IMR-90 (cell line): ENCODE results near the gene PDZD2. TPM values are rescaled to one million over a fixed set of nuclear protein-coding genes. Genes with fewer than 3 reads are reported as not detected.

Experiments used
- ATAC-seq: fragments of 200-7000 bp; cut with Tn5 transposase; 2 replicates; pipeline ENCODE4 v1.9.1; 2020; ENCODE audit warnings: low read depth, mild to moderate bottlenecking, moderate library complexity
- BruUV-seq: library from RNA; stranded (reverse); fragments of 400-500 nt; replicated peaks from 2 replicates; lab custom pipeline; 2021; lab: Mats Ljungman, UMichigan
- CTCF ChIA-PET: fragments of 300-600 bp; formaldehyde crosslinking; extraction: SDS; loops from one replicate; lab custom pipeline; 2021; ENCODE audit warnings: antibody characterized with exemption; lab: Yijun Ruan, JAX
- POLR2A ChIA-PET: fragments of 300-600 bp; sonication (Branson Sonifier 250); formaldehyde crosslinking; loops from one replicate; lab custom pipeline; 2022; ENCODE audit warnings: antibody characterized with exemption; ENCODE audit not compliant: unreplicated experiment; lab: Charles Lee
- DNase-seq: peaks from one replicate; pipeline ENCODE4 v3.0.0; 2013
- H2AFZ ChIP-seq: replicated peaks from 2 replicates; pipeline ENCODE3; 2013; ENCODE audit warnings: low read length, mild to moderate bottlenecking; ENCODE audit not compliant: poor library complexity
- H2AK5ac ChIP-seq: 2 replicates; pipeline ENCODE4 v1.6.1; 2013; ENCODE audit warnings: low read depth, low read length, inconsistent platforms
- H2AK9ac ChIP-seq: replicated peaks from 2 replicates; pipeline ENCODE3; 2013; ENCODE audit warnings: mild to moderate bottlenecking, low read depth, low read length, moderate library complexity; ENCODE audit not compliant: poor library complexity
- H2BK120ac ChIP-seq: 2 replicates; pipeline ENCODE4 v1.6.1; 2013; ENCODE audit warnings: low read depth, low read length, inconsistent platforms
- H2BK15ac ChIP-seq: 3 replicates; pipeline ENCODE4 v1.6.1; 2013; ENCODE audit warnings: low read depth, low read length, inconsistent platforms
- H2BK20ac ChIP-seq: 2 replicates; pipeline ENCODE4 v1.6.1; 2013; ENCODE audit warnings: low read depth, mild to moderate bottlenecking, inconsistent platforms, low read length, moderate library complexity
- H2BK5ac ChIP-seq: 2 replicates; pipeline ENCODE4 v1.6.1; 2013; ENCODE audit warnings: mild to moderate bottlenecking, low read depth, low read length, inconsistent platforms; ENCODE audit not compliant: poor library complexity, severe bottlenecking
- H3K14ac ChIP-seq: replicated peaks from 2 replicates; pipeline ENCODE4 v1.6.1; 2013; ENCODE audit warnings: low read depth, low read length, inconsistent platforms
- H3K18ac ChIP-seq: 2 replicates; pipeline ENCODE4 v1.6.1; 2013; ENCODE audit warnings: low read depth, low read length, control low read depth
- H3K23ac ChIP-seq: 2 replicates; pipeline ENCODE4 v1.6.1; 2013; ENCODE audit warnings: low read depth, low read length, inconsistent platforms
- H3K27ac ChIP-seq: 2 replicates; pipeline ENCODE4 v1.5.1; 2013; ENCODE audit warnings: mild to moderate bottlenecking, control low read depth, low read length; ENCODE audit not compliant: insufficient read depth
- H3K27me3 ChIP-seq: 2 replicates; pipeline ENCODE4 v1.6.1; 2013; ENCODE audit warnings: low read length; ENCODE audit not compliant: control insufficient read depth, insufficient read depth
- H3K36me3 ChIP-seq: 2 replicates; pipeline ENCODE4 v1.6.1; 2013; ENCODE audit warnings: low read length, mixed read lengths; ENCODE audit not compliant: control insufficient read depth, insufficient read depth
- H3K4ac ChIP-seq: 2 replicates; pipeline ENCODE4 v1.6.1; 2013; ENCODE audit warnings: low read depth, low read length, inconsistent platforms
- H3K4me1 ChIP-seq: 2 replicates; pipeline ENCODE4 v1.6.1; 2013; ENCODE audit warnings: low read length, mixed read lengths; ENCODE audit not compliant: control insufficient read depth, insufficient read depth
- H3K4me2 ChIP-seq: 2 replicates; pipeline ENCODE4 v1.6.1; 2013; ENCODE audit warnings: low read depth, mild to moderate bottlenecking, control low read depth, low read length, moderate library complexity
- H3K4me3 ChIP-seq: 2 replicates; pipeline ENCODE4 v1.5.1; 2013; ENCODE audit warnings: low read depth, mild to moderate bottlenecking, control low read depth, low read length, moderate library complexity; ENCODE audit not compliant: insufficient read depth
- H3K56ac ChIP-seq: 2 replicates; pipeline ENCODE4 v1.6.1; 2013; ENCODE audit warnings: low read length, inconsistent platforms; ENCODE audit not compliant: insufficient read depth; ENCODE audit errors: extremely low read depth
- H3K79me1 ChIP-seq, 2 experiments: 2 replicates each; pipeline ENCODE4 v1.6.1; 2013; ENCODE audit warnings: low read length in 2 of 2, inconsistent platforms in 1 of 2, low read depth in 1 of 2
- H3K9ac ChIP-seq: 2 replicates; pipeline ENCODE4 v1.6.1; 2013; ENCODE audit warnings: low read depth, low read length, control low read depth
- H3K9me1 ChIP-seq: 2 replicates; pipeline ENCODE4 v1.6.1; 2013; ENCODE audit warnings: low read length, inconsistent platforms; ENCODE audit not compliant: insufficient read depth
- H3K9me3 ChIP-seq: 2 replicates; pipeline ENCODE4 v1.6.1; 2013; ENCODE audit warnings: low read length; ENCODE audit not compliant: control insufficient read depth, insufficient read depth
- H4K20me1 ChIP-seq: 2 replicates; pipeline ENCODE4 v1.6.1; 2013; ENCODE audit warnings: low read length, inconsistent platforms; ENCODE audit not compliant: insufficient read depth
- H4K5ac ChIP-seq: 2 replicates; pipeline ENCODE4 v1.6.1; 2013; ENCODE audit warnings: mild to moderate bottlenecking, low read depth, low read length, control low read depth
- H4K8ac ChIP-seq, 2 experiments: 2 replicates each; pipeline ENCODE4 v1.6.1; 2013; ENCODE audit warnings: low read depth in 2 of 2, low read length in 2 of 2, control low read depth in 1 of 2, inconsistent platforms in 1 of 2
- H4K91ac ChIP-seq: 2 replicates; pipeline ENCODE4 v1.6.1; 2013; ENCODE audit warnings: low read depth, low read length, inconsistent platforms; ENCODE audit not compliant: insufficient read depth
- BHLHE40 ChIP-seq: fragments of 150-350 bp; IDR thresholded peaks from 2 replicates; pipeline ENCODE4 v1.6.1; 2016; ENCODE audit warnings: mild to moderate bottlenecking, low read depth, low read length
- CEBPB ChIP-seq: IDR thresholded peaks from 2 replicates; pipeline ENCODE4 v1.6.1; 2012; ENCODE audit warnings: low read depth, low read length, improper control_type of control experiment
- CHD1 ChIP-seq: IDR thresholded peaks from 2 replicates; pipeline ENCODE4 v1.6.1; 2012; ENCODE audit warnings: low read depth, low read length, improper control_type of control experiment
- CTCF ChIP-seq: conservative IDR thresholded peaks from 2 replicates; pipeline ENCODE4 v1.5.1; 2012; ENCODE audit warnings: mild to moderate bottlenecking, low read depth, low read length, improper control_type of control experiment
- ELK1 ChIP-seq: fragments of 150-350 bp; IDR thresholded peaks from 2 replicates; pipeline ENCODE4 v1.6.1; 2016; ENCODE audit warnings: low read depth, mild to moderate bottlenecking, low read length, moderate library complexity, borderline replicate concordance
- FOS ChIP-seq: fragments of 150-350 bp; IDR thresholded peaks from 2 replicates; pipeline ENCODE4 v1.6.1; 2016; ENCODE audit warnings: low read depth, low read length
- MAFK ChIP-seq: IDR thresholded peaks from 2 replicates; pipeline ENCODE4 v1.6.1; 2012; ENCODE audit warnings: low read depth, low read length, improper control_type of control experiment
- MAZ ChIP-seq: IDR thresholded peaks from 2 replicates; pipeline ENCODE4 v1.6.1; 2012; ENCODE audit warnings: low read depth, mild to moderate bottlenecking, low read length, improper control_type of control experiment, moderate library complexity, borderline replicate concordance
- MXI1 ChIP-seq: IDR thresholded peaks from 2 replicates; pipeline ENCODE4 v1.6.1; 2012; ENCODE audit warnings: low read depth, mild to moderate bottlenecking, low read length, moderate library complexity, borderline replicate concordance
- NFE2L2 ChIP-seq: fragments of 150-350 bp; IDR thresholded peaks from 2 replicates; pipeline ENCODE4 v1.6.1; 2016; ENCODE audit warnings: low read depth, mild to moderate bottlenecking, low read length
- POLR2A ChIP-seq: IDR thresholded peaks from 2 replicates; pipeline ENCODE4 v1.6.1; 2012; ENCODE audit warnings: mild to moderate bottlenecking, low read depth, low read length
- RAD21 ChIP-seq: IDR thresholded peaks from 2 replicates; pipeline ENCODE4 v1.6.1; 2012; ENCODE audit warnings: low read length, improper control_type of control experiment
- RCOR1 ChIP-seq: IDR thresholded peaks from 2 replicates; pipeline ENCODE4 v1.6.1; 2012; ENCODE audit warnings: mild to moderate bottlenecking, low read length, improper control_type of control experiment; ENCODE audit not compliant: insufficient replicate concordance
- RFX5 ChIP-seq: IDR thresholded peaks from 2 replicates; pipeline ENCODE4 v1.8.0; 2012; ENCODE audit warnings: low read depth, mild to moderate bottlenecking, low read length, moderate library complexity
- SMC3 ChIP-seq: fragments of 150-350 bp; IDR thresholded peaks from 2 replicates; pipeline ENCODE4 v1.6.1; 2016; ENCODE audit warnings: low read depth, mild to moderate bottlenecking, antibody characterized with exemption, low read length, moderate library complexity
- USF2 ChIP-seq: fragments of 150-350 bp; IDR thresholded peaks from 2 replicates; pipeline ENCODE4 v1.6.1; 2017; ENCODE audit warnings: mild to moderate bottlenecking, antibody characterized with exemption, low read length, low read depth
- WGBS, 2 experiments: methylation state at CpG; one replicate each; pipeline versions ENCODE4 v1.1.5 to v1.1.7; 2013; ENCODE audit warnings: missing lambda C conversion rate in 2 of 2; ENCODE audit not compliant: insufficient read length in 1 of 2; ENCODE audit errors: extremely low coverage in 2 of 2; 5-methylcytosine and 5-hydroxymethylcytosine counted together
- dilution Hi-C: fragments of 300-500 bp; cut with HindIII; formaldehyde crosslinking; loops from one replicate; pipeline ENCODE4 v1.14.3; 2018; ENCODE audit warnings: low sequenced_read_pairs; ENCODE audit not compliant: unreplicated experiment
- in situ Hi-C: fragments of 300-500 bp; cut with MboI; formaldehyde crosslinking; loops from 3 replicates; pipeline ENCODE4 v1.14.3; 2019; ENCODE audit warnings: low sequenced_read_pairs, inconsistent platforms, mixed read lengths
- intact Hi-C: fragments of 100-400 bp; cut with micrococcal nuclease; formaldehyde crosslinking; loops from 2 replicates; pipeline ENCODE4 v1.10.0; 2022
- polyA plus RNA-seq, 3 experiments: library from polyadenylated mRNA; depleted of rRNA; stranded (reverse); fragments of >200 nt; gene quantifications; 2 replicates each; pipeline ENCODE4 v1.2.3, GENCODE V29; 2012; ENCODE audit warnings: low replicate concordance in 1 of 3
- total RNA-seq: library from RNA; depleted of rRNA; stranded (reverse); fragments of >200 nt; gene quantifications from 2 replicates; pipeline ENCODE4 v1.2.3, GENCODE V29; 2012

Gene PDZD2
- total and polyA plus RNA-seq, 2 of the 4 experiments (the other 2 are of a cell fraction), result under 0.01 to 0.02 TPM

- intact Hi-C loops (no loop called here), in situ Hi-C loops (no loop called here), dilution Hi-C loops (no loop called here)
- Histone ChIP-seq H3K4me1 (peaks cover 9% of the 10 kb centered on the region), H3K4ac (no peak overlapping the region), H2BK20ac (no peak overlapping the region), H3K79me1 (peaks cover 40 to 52% of the 10 kb centered on the region in 2 experiments), H3K36me3 (peaks cover 21% of the 10 kb centered on the region), H3K4me3 (no peak overlapping the region), H3K23ac (no peak overlapping the region), H4K8ac (no peak overlapping the region), H2BK5ac (no peak overlapping the region), H2BK15ac (no peak overlapping the region), H4K91ac (no peak overlapping the region), H4K5ac (no peak overlapping the region), H3K18ac (no peak overlapping the region), H3K56ac (no peak overlapping the region), H3K9me1 (0 out of 2 replicates have a peak, but pooled peaks cover 3% of the 10 kb centered on the region), H2BK120ac (no peak overlapping the region), H2AFZ (no peak overlapping the region), H3K27me3 (no peaks in the 10 kb centered on the region), H3K4me2 (no peak overlapping the region), H2AK9ac (no peak overlapping the region), H3K14ac (no peak overlapping the region), H3K27ac (no peak overlapping the region), H3K9ac (no peak overlapping the region), H3K9me3 (no peaks in the 10 kb centered on the region), H2AK5ac (no peak overlapping the region), H4K20me1 (peaks cover 55% of the 10 kb centered on the region)
- TF ChIP-seq CEBPB, result no peak
- no peak for TF ChIP-seq CTCF
- no peak for TF ChIP-seq ELK1
- no peak for TF ChIP-seq POLR2A
- TF ChIP-seq MXI1, result no peak
- no peak for TF ChIP-seq RAD21
- no peak for TF ChIP-seq MAFK
- TF ChIP-seq FOS, result no peak
- no peak for TF ChIP-seq RCOR1
- no peak for TF ChIP-seq SMC3
- no peak for TF ChIP-seq USF2
- TF ChIP-seq BHLHE40, result no peak
- TF ChIP-seq CHD1, result no peak
- no peak for TF ChIP-seq NFE2L2
- no peak for TF ChIP-seq MAZ
- no peak for TF ChIP-seq RFX5
- no peak for DNase-seq
- ChIA-PET CTCF (no interaction called here), POLR2A (no interaction called here)
- no TSS peak for BruUV-seq
- no peak for ATAC-seq
- no CpG with 5 or more reads among the region's 1 CpG for WGBS, 2 experiments
Observed at GRCh38 chr5:32135086-32135485, 496.2 kb downstream of the PDZD2 start.
